Calu3 (cell line): ENCODE measurements around the gene ADGRA3. TPM values are rescaled to one million over a fixed set of nuclear protein-coding genes. Genes with fewer than 3 reads are reported as not detected.

Experiments
- BruUV-seq: library from RNA; stranded (reverse); fragments of 400-500 nt; replicated peaks from 2 replicates; lab custom pipeline; 2021; lab: Mats Ljungman, UMichigan
- CTCF ChIA-PET: fragments of 300-600 bp; sonication (Branson Sonifier 250); formaldehyde crosslinking; loops from one replicate; lab custom pipeline; 2022; ENCODE audit warnings: antibody characterized with exemption; lab: Charles Lee
- DNase-seq: peaks from one replicate; pipeline ENCODE4 v3.0.0; 2022
- H3K27ac Mint-ChIP-seq: one replicate; pipeline ENCODE4 v1.8.0; 2022; ENCODE audit warnings: mixed read lengths; ENCODE audit not compliant: unreplicated experiment
- H3K27me3 Mint-ChIP-seq: one replicate; pipeline ENCODE4 v1.8.0; 2022; ENCODE audit warnings: mixed read lengths; ENCODE audit not compliant: unreplicated experiment
- H3K36me3 Mint-ChIP-seq: one replicate; pipeline ENCODE4 v1.8.0; 2022; ENCODE audit warnings: mild to moderate bottlenecking, moderate library complexity, mixed read lengths; ENCODE audit not compliant: insufficient read depth, unreplicated experiment
- H3K4me1 Mint-ChIP-seq: one replicate; pipeline ENCODE4 v1.8.0; 2022; ENCODE audit warnings: mild to moderate bottlenecking, low read depth, mixed read lengths; ENCODE audit not compliant: unreplicated experiment
- H3K4me3 Mint-ChIP-seq: one replicate; pipeline ENCODE4 v1.8.0; 2022; ENCODE audit warnings: mild to moderate bottlenecking, low read depth, moderate library complexity, mixed read lengths; ENCODE audit not compliant: unreplicated experiment
- H3K9me3 Mint-ChIP-seq: one replicate; pipeline ENCODE4 v1.8.0; 2022; ENCODE audit warnings: low read depth, mixed read lengths; ENCODE audit not compliant: unreplicated experiment
- CTCF ChIP-seq: fragments of 200-600 bp; IDR thresholded peaks from one replicate; pipeline ENCODE4 v1.8.0; 2022; ENCODE audit warnings: antibody characterized with exemption; ENCODE audit not compliant: unreplicated experiment
- intact Hi-C: fragments of 100-400 bp; cut with micrococcal nuclease; formaldehyde crosslinking; loops from one replicate; pipeline ENCODE4 v1.10.0; 2022; ENCODE audit not compliant: unreplicated experiment
- total RNA-seq: library from RNA; stranded (reverse); gene quantifications from 2 replicates; pipeline ENCODE4 v1.2.3, GENCODE V29; 2022

The ADGRA3 gene
- total RNA-seq, 1 experiment from 2014 or later, result 63.2 TPM

GRCh38 chr4:22498866-22499265 is 17.0 kb downstream of the ADGRA3 start:
- BruUV-seq, result no TSS peak
- intact Hi-C loops, result no loop called here
- DNase-seq, result no peak
- TF ChIP-seq CTCF, result no peak
- H3K27ac Mint-ChIP-seq, result no peak overlapping the region
- CTCF ChIA-PET, result no interaction called here
- peaks cover 30% of the 10 kb centered on the region for H3K4me1 Mint-ChIP-seq
- peaks cover 15% of the 10 kb centered on the region for H3K36me3 Mint-ChIP-seq
- H3K27me3 Mint-ChIP-seq, result no peaks in the 10 kb centered on the region
- no peak overlapping the region for H3K4me3 Mint-ChIP-seq
- no peaks in the 10 kb centered on the region for H3K9me3 Mint-ChIP-seq

DNA sequence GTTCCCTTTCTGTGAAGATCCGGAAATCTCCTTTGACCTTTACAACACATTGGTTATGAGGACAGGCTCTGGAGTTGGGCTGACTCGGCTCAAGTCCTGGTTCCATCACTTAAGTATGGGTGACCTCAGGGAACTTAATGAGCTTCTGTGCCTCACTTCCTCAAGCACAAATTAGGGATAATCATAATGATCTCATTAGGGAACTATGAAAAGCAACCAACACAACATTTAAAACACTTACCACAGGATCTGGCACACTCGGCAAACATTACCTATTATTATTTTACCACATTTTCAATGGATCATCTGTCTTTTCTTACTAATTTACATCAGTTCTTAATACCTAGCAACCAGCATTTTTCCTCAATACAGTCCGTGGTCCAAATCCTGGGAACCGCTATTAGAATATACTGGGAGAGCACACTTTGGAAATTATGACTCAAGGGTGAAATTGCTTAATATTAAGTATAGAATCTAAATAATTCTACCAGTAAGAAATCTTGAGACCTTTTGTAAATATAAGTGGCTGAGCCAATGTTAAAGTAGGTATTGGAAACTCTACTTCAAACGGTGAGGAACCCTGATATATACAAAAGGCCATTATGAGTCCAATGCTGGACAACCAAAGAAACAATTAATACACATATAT is 19.6 kb downstream of the ADGRA3 start:
- peaks cover 15% of the 10 kb centered on the region for H3K36me3 Mint-ChIP-seq
- BruUV-seq, result no TSS peak
- TF ChIP-seq CTCF, result no peak
- peaks cover 29% of the 10 kb centered on the region for H3K4me1 Mint-ChIP-seq
- CTCF ChIA-PET, result no interaction called here
- H3K27me3 Mint-ChIP-seq, result no peaks in the 10 kb centered on the region
- no peak for DNase-seq
- no peak overlapping the region for H3K27ac Mint-ChIP-seq
- intact Hi-C loops, result no loop called here
- no peaks in the 10 kb centered on the region for H3K9me3 Mint-ChIP-seq
- H3K4me3 Mint-ChIP-seq, result no peak overlapping the region

DNA sequence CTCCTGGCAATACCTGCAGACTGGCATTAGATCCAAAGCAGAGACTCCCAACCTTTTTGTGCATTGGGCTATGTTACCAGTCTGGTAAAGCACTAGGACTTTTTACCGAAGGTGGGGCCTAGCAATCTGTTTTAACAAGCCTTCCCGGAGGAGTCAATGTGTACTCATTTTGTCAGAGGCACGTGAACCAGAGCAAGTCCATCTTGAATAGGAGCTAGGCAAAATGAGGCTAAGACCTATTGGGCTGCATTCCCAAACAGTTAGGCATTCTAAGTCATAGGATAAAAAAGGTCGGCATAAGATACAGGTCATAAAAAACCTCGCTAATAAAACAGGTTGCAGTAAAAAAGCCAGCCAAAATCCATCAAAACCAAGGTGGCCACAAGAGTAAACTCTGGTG is 22.3 kb downstream of the ADGRA3 start:
- no peaks in the 10 kb centered on the region for H3K9me3 Mint-ChIP-seq
- no peak for DNase-seq
- peaks cover 40% of the 10 kb centered on the region for H3K4me1 Mint-ChIP-seq
- intact Hi-C loops, result no loop called here
- CTCF ChIA-PET, result no interaction called here
- BruUV-seq, result no TSS peak
- no peak overlapping the region for H3K4me3 Mint-ChIP-seq
- no peaks in the 10 kb centered on the region for H3K27me3 Mint-ChIP-seq
- H3K27ac Mint-ChIP-seq, result no peak overlapping the region
- H3K36me3 Mint-ChIP-seq, result peaks cover 10% of the 10 kb centered on the region
- no peak for TF ChIP-seq CTCF

DNA sequence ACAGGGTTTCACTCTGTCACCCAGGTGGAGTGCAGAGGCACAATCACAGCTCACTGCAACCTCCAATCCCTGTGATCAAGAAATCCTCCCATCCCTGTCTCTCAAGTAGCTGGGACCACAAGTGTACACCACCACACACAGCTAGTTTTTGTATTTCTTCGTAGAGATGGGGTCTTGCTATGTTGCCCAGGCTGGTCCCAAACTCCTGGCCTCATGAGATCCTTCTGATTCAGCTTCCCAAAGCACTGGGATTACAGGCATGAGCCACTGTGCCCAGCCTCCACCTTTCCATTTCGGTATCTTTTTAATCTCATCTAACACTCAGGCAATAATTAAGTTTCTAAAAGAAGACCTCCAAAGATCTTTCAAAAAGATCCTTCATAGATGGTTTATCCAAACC is 22.9 kb downstream of the ADGRA3 start:
- H3K27ac Mint-ChIP-seq, result no peak overlapping the region
- H3K36me3 Mint-ChIP-seq, result peaks cover 10% of the 10 kb centered on the region
- peaks cover 43% of the 10 kb centered on the region for H3K4me1 Mint-ChIP-seq
- CTCF ChIA-PET, result no interaction called here
- BruUV-seq, result no TSS peak
- no peak for TF ChIP-seq CTCF
- H3K4me3 Mint-ChIP-seq, result no peak overlapping the region
- no peak for DNase-seq
- intact Hi-C loops, result no loop called here
- H3K9me3 Mint-ChIP-seq, result no peaks in the 10 kb centered on the region
- H3K27me3 Mint-ChIP-seq, result no peaks in the 10 kb centered on the region
